ENCODE results near the gene RNF151. TPM values are rescaled to one million over a fixed set of nuclear protein-coding genes. Genes with fewer than 3 reads are reported as not detected.
A peak's percentile ranks its signal among the peaks of the same experiment; 100 is the strongest.

The RNF151 gene
- total and polyA plus RNA-seq, 10 of the 15 experiments (the other 5 are each of a cell fraction or from before 2014, with no cell fraction given) = 0.17 to 0.56 TPM; not detected in 8

- DNase-seq (ENCODE audit: low read depth, low spot score) (no peak), FAIRE-seq (no peak), ATAC-seq (no peak)
- no peaks in the 10 kb centered on the region for H3K9me3 ChIP-seq (replicated peaks; ENCODE audit: control insufficient read depth, insufficient read depth, low read length)
- WGBS (ENCODE audit: insufficient coverage, insufficient replicate concordance, low lambda C conversion rate, missing lambda C conversion rate) = 0% methylated on average over 6 of the region's 6 CpGs
- peak overlapping the region; percentile 83 for H3K4me2 ChIP-seq (ENCODE audit: control insufficient read depth, insufficient read depth)
- TF ChIP-seq, protein P1, sequence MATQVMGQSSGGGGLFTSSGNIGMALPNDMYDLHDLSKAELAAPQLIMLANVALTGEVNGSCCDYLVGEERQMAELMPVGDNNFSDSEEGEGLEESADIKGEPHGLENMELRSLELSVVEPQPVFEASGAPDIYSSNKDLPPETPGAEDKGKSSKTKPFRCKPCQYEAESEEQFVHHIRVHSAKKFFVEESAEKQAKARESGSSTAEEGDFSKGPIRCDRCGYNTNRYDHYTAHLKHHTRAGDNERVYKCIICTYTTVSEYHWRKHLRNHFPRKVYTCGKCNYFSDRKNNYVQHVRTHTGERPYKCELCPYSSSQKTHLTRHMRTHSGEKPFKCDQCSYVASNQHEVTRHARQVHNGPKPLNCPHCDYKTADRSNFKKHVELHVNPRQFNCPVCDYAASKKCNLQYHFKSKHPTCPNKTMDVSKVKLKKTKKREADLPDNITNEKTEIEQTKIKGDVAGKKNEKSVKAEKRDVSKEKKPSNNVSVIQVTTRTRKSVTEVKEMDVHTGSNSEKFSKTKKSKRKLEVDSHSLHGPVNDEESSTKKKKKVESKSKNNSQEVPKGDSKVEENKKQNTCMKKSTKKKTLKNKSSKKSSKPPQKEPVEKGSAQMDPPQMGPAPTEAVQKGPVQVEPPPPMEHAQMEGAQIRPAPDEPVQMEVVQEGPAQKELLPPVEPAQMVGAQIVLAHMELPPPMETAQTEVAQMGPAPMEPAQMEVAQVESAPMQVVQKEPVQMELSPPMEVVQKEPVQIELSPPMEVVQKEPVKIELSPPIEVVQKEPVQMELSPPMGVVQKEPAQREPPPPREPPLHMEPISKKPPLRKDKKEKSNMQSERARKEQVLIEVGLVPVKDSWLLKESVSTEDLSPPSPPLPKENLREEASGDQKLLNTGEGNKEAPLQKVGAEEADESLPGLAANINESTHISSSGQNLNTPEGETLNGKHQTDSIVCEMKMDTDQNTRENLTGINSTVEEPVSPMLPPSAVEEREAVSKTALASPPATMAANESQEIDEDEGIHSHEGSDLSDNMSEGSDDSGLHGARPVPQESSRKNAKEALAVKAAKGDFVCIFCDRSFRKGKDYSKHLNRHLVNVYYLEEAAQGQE (IDR thresholded peaks at IDR 0.05; ENCODE audit: low read depth, low read length) = no peak
- TF ChIP-seq BACH1 (IDR thresholded peaks at IDR 0.05; ENCODE audit: borderline replicate concordance) (0 out of 2 replicates have a peak, but pooled peaks have one; percentile 11), YBX1 (IDR thresholded peaks at IDR 0.05) (no peak), HCFC1 (IDR thresholded peaks at IDR 0.05; ENCODE audit: low read length) (no peak), SIX5 (IDR thresholded peaks at IDR 0.05; ENCODE audit: low read depth, low read length, severe bottlenecking) (no peak)
- SMC1A ChIA-PET (ENCODE audit: uncharacterized antibody, unreplicated experiment) = no interaction called here
- peaks cover 6% of the 10 kb centered on the region; the same call in 1 of the 2 replicates for H4K20me1 ChIP-seq (ENCODE audit: control insufficient read depth, insufficient read depth)
- peaks cover 19% of the 10 kb centered on the region for H3K4me1 ChIP-seq (ENCODE audit: control insufficient read depth, insufficient read depth, low read length)
- peak overlapping the region; percentile 18; the same call in 1 of the 2 replicates for H3K27ac ChIP-seq (ENCODE audit: control insufficient read depth, insufficient read depth)
- H3K27me3 ChIP-seq (replicated peaks in 1 of 2; ENCODE audit: control insufficient read depth in 2 of 2, insufficient read depth in 2 of 2, low read length in 1 of 2) = no peaks in the 10 kb centered on the region
- RAD21 ChIA-PET (ENCODE audit: unreplicated experiment) = interaction anchor here (1.0 kb wide), 1 partner anchor 18 kb away, joined by 3 read pairs; the partner anchor contains the start of gene MSRB1
- CTCF ChIA-PET = interaction anchor here (1.6 kb wide), 1 partner anchor 20 kb away, joined by 5 read pairs; no protein-coding TSS in a partner anchor
- no TSS peak for BruUV-seq (replicated peaks)
- peak overlapping the region; percentile 98; the same call in 1 of the 2 replicates for H3K4me3 ChIP-seq
- POLR2A ChIA-PET = interaction anchor here (0.7 to 2.2 kb wide), 3 partner anchors 9 to 86 kb away, joined by 3 to 13 read pairs (median 11); partner anchors contain the start of genes NTHL1, SYNGR3, TBL3 and TSC2
- no peak overlapping the region for H2AFZ ChIP-seq (ENCODE audit: control insufficient read depth, low read depth, low read length)
- intact Hi-C loops (cut with micrococcal nuclease; ENCODE audit: unreplicated experiment) (no loop called here), in situ Hi-C loops (cut with MboI) (no loop called here)
- H3K36me3 ChIP-seq (ENCODE audit: control insufficient read depth in 2 of 2, insufficient read depth in 2 of 2, low read length in 1 of 2) = peaks cover 11 to 13% of the 10 kb centered on the region in 2 experiments; a peak in 3 of 4 replicates
- peak overlapping the region; percentile 20; the same call in 1 of the 2 replicates for H3K9ac ChIP-seq (ENCODE audit: control insufficient read depth, insufficient read depth, low read length)
- H3K79me2 ChIP-seq (ENCODE audit: control insufficient read depth, insufficient read depth, low read length) = peaks cover 67% of the 10 kb centered on the region
These were observed 5.0 kb upstream of the RNF151 start for GRCh38 chr16:1961651-1962067.

Data from GM12878 (cell line).